B cell (primary cell): ENCODE results near the gene MTG2. TPM values are rescaled to one million over a fixed set of nuclear protein-coding genes. Genes with fewer than 3 reads are reported as not detected.

Experiments
- ATAC-seq: fragments of 200-7000 bp; cut with Tn5 transposase; one replicate; pipeline ENCODE4 v1.10.0; 2021; ENCODE audit warnings: low read depth, mild to moderate bottlenecking, moderate number of reproducible peaks, moderate library complexity
- CTCF ChIA-PET: fragments of 350-600 bp; sonication (Branson Sonifier 250); formaldehyde crosslinking; loops from one replicate; lab custom pipeline; 2021; ENCODE audit warnings: antibody characterized with exemption, inconsistent platforms; lab: Charles Lee
- POLR2A ChIA-PET: fragments of 350-600 bp; sonication (Branson Sonifier 250); formaldehyde crosslinking; loops from one replicate; lab custom pipeline; 2021; ENCODE audit warnings: antibody characterized with exemption; lab: Charles Lee
- DNase-seq: peaks from one replicate; pipeline ENCODE4 v3.0.0; 2013
- H2AFZ ChIP-seq: 2 replicates; pipeline ENCODE4 v1.6.1; 2012; ENCODE audit warnings: mild to moderate bottlenecking, low read depth, low read length; ENCODE audit not compliant: insufficient read depth, poor library complexity, severe bottlenecking
- H3K27ac ChIP-seq, 2 donors: 1 replicate in 1 of 2; 2 replicates in 1 of 2; pipeline ENCODE4 v1.5.1; 2012 to 2013; ENCODE audit warnings: low read length in 2 of 2, mild to moderate bottlenecking in 2 of 2, moderate library complexity in 1 of 2
- H3K27me3 ChIP-seq, 4 experiments: fragments of 200-600 bp in 1 of 4; sonication (generic) in 1 of 4; replicated peaks in 1 of 4; 1 replicate in 2 of 4; 2 replicates in 2 of 4; pipeline versions ENCODE4 v1.6.1 to v1.7.0; 2013 to 2016; ENCODE audit warnings: low read length in 3 of 4, mild to moderate bottlenecking in 2 of 4, mixed read lengths in 1 of 4, moderate library complexity in 1 of 4; ENCODE audit not compliant: insufficient read depth in 4 of 4, control insufficient read depth in 3 of 4; ENCODE audit errors: control extremely low read depth in 1 of 4
- H3K36me3 ChIP-seq, 2 experiments: replicated peaks in 1 of 2; 1 replicate in 1 of 2; 2 replicates in 1 of 2; pipeline versions ENCODE4 v1.6.1 to v1.7.1; 2013; ENCODE audit warnings: low read length in 1 of 2; ENCODE audit not compliant: insufficient read depth in 2 of 2, control insufficient read depth in 1 of 2; ENCODE audit errors: control extremely low read depth in 1 of 2, extremely low read depth in 1 of 2
- H3K4me1 ChIP-seq, 2 donors: fragments of 200-600 bp in 1 of 2; sonication (generic) in 1 of 2; 1 replicate in 1 of 2; 2 replicates in 1 of 2; pipeline versions ENCODE4 v1.5.1 to v1.6.1; 2013 to 2017; ENCODE audit warnings: low read length in 2 of 2; ENCODE audit not compliant: control insufficient read depth in 2 of 2, insufficient read depth in 2 of 2
- H3K4me2 ChIP-seq: replicated peaks from 2 replicates; pipeline ENCODE3; 2012; ENCODE audit warnings: mild to moderate bottlenecking, low read depth, low read length; ENCODE audit not compliant: poor library complexity, severe bottlenecking
- H3K4me3 ChIP-seq, 5 experiments: fragments of 200-600 bp in 1 of 5; sonication (generic) in 1 of 5; 1 replicate in 3 of 5; 2 replicates in 2 of 5; pipeline versions ENCODE4 v1.5.1 to v1.7.0; 2011 to 2016; ENCODE audit warnings: low read length in 4 of 5, mild to moderate bottlenecking in 4 of 5, low read depth in 2 of 5, control low read depth in 1 of 5, moderate library complexity in 1 of 5; ENCODE audit not compliant: insufficient read depth in 1 of 5; ENCODE audit errors: control extremely low read depth in 1 of 5, extremely low read depth in 1 of 5
- H3K79me2 ChIP-seq: fragments of 200-600 bp; sonication (generic); one replicate; pipeline ENCODE4 v1.6.0; 2016; ENCODE audit warnings: low read length; ENCODE audit not compliant: control insufficient read depth, insufficient read depth
- H3K9ac ChIP-seq: fragments of 200-600 bp; sonication (generic); 2 replicates; pipeline ENCODE4 v1.6.1; 2017; ENCODE audit warnings: mild to moderate bottlenecking, low read length, moderate library complexity
- H3K9me3 ChIP-seq, 3 donors: one replicate each; pipeline versions ENCODE4 v1.6.1 to v1.7.1; 2013; ENCODE audit warnings: low read length in 2 of 3; ENCODE audit not compliant: control insufficient read depth in 2 of 3, insufficient read depth in 1 of 3; ENCODE audit errors: control extremely low read depth in 1 of 3
- H4K20me1 ChIP-seq: 2 replicates; pipeline ENCODE4 v1.6.0; 2012; ENCODE audit warnings: mild to moderate bottlenecking, low read length; ENCODE audit not compliant: insufficient read depth, control insufficient read depth, poor library complexity, severe bottlenecking
- H3K27ac Mint-ChIP-seq: one replicate; pipeline ENCODE4 v1.8.0; 2021; ENCODE audit warnings: mixed read lengths
- H3K27me3 Mint-ChIP-seq: one replicate; pipeline ENCODE4 v1.8.0; 2021; ENCODE audit warnings: mixed read lengths
- H3K4me1 Mint-ChIP-seq: one replicate; pipeline ENCODE4 v1.8.0; 2021; ENCODE audit warnings: mixed read lengths
- H3K4me3 Mint-ChIP-seq: one replicate; pipeline ENCODE4 v1.8.0; 2021; ENCODE audit warnings: mixed read lengths
- H3K9me3 Mint-ChIP-seq: one replicate; pipeline ENCODE4 v1.8.0; 2022; ENCODE audit warnings: mixed read lengths; ENCODE audit not compliant: insufficient read depth
- EZH2 ChIP-seq: IDR thresholded peaks from 2 replicates; pipeline ENCODE4 v1.6.1; 2012; ENCODE audit warnings: borderline replicate concordance, low read depth, mild to moderate bottlenecking, moderate library complexity, low read length; ENCODE audit not compliant: insufficient read depth, poor library complexity, severe bottlenecking
- WGBS: methylation state at CpG from one replicate; pipeline ENCODE4 v1.1.5; 2013; ENCODE audit warnings: missing lambda C conversion rate; ENCODE audit not compliant: insufficient coverage; 5-methylcytosine and 5-hydroxymethylcytosine counted together
- intact Hi-C: fragments of 100-400 bp; cut with micrococcal nuclease; formaldehyde crosslinking; loops from one replicate; pipeline ENCODE4 v1.10.0; 2022
- polyA plus RNA-seq: library from polyadenylated mRNA; depleted of rRNA; stranded (reverse); fragments of >200 nt; gene quantifications from 2 replicates; pipeline ENCODE4 v1.2.3, GENCODE V29; 2012
- total RNA-seq, 2 donors: library from RNA; stranded (reverse); fragments of 120-200 nt in 1 of 2; gene quantifications; 1 replicate in 1 of 2; 2 replicates in 1 of 2; pipeline versions ENCODE4 v1.2.3 to v1.2.4, GENCODE V29; 2013 to 2022
- TF ChIP-seq, protein P1 (sequence below): fragments of 200-600 bp; IDR thresholded peaks from one replicate; pipeline ENCODE4 v1.8.0; 2022; ENCODE audit warnings: antibody characterized with exemption, mild to moderate bottlenecking

The MTG2 gene
- total and polyA plus RNA-seq, 2 donors (not counting 1 experiment from before 2014, with no cell fraction given): 29.6 to 48.4 TPM

- H3K4me1 ChIP-seq: peaks cover 0 to 4% of the 10 kb centered on the region in 2 donors
- H3K27ac ChIP-seq: no peak overlapping the region
- H3K9me3 Mint-ChIP-seq: no peaks in the 10 kb centered on the region
- no peaks in the 10 kb centered on the region for H3K27me3 Mint-ChIP-seq
- ATAC-seq: no peak
- peaks cover 11% of the 10 kb centered on the region for H3K4me1 Mint-ChIP-seq
- no peaks in the 10 kb centered on the region for H3K9me3 ChIP-seq
- intact Hi-C loops: no loop called here
- no peak for TF ChIP-seq EZH2
- TF ChIP-seq, protein P1, sequence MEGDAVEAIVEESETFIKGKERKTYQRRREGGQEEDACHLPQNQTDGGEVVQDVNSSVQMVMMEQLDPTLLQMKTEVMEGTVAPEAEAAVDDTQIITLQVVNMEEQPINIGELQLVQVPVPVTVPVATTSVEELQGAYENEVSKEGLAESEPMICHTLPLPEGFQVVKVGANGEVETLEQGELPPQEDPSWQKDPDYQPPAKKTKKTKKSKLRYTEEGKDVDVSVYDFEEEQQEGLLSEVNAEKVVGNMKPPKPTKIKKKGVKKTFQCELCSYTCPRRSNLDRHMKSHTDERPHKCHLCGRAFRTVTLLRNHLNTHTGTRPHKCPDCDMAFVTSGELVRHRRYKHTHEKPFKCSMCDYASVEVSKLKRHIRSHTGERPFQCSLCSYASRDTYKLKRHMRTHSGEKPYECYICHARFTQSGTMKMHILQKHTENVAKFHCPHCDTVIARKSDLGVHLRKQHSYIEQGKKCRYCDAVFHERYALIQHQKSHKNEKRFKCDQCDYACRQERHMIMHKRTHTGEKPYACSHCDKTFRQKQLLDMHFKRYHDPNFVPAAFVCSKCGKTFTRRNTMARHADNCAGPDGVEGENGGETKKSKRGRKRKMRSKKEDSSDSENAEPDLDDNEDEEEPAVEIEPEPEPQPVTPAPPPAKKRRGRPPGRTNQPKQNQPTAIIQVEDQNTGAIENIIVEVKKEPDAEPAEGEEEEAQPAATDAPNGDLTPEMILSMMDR: no peak
- H4K20me1 ChIP-seq: peaks cover 31% of the 10 kb centered on the region
- H3K4me3 Mint-ChIP-seq: no peak overlapping the region
- no peak for DNase-seq
- no peaks in the 10 kb centered on the region for H3K27me3 ChIP-seq
- H3K27ac Mint-ChIP-seq: no peak overlapping the region
- H3K4me2 ChIP-seq: no peak overlapping the region
- WGBS: 82% methylated on average over 8 of the region's 14 CpGs
- no peak overlapping the region for H2AFZ ChIP-seq
- no peak overlapping the region for H3K4me3 ChIP-seq
- peaks cover 0 to 19% of the 10 kb centered on the region in 2 experiments for H3K36me3 ChIP-seq
- POLR2A ChIA-PET: no interaction called here
- no peak overlapping the region for H3K9ac ChIP-seq
- CTCF ChIA-PET: no interaction called here
- H3K79me2 ChIP-seq: peaks cover 29% of the 10 kb centered on the region
These were observed 23.0 kb upstream of the MTG2 start for GRCh38 chr20:62159839-62160238.

GRCh38 chr20:62160253-62160652 is 22.6 kb upstream of the MTG2 start:
- peaks cover 0 to 4% of the 10 kb centered on the region in 2 donors for H3K4me1 ChIP-seq
- TF ChIP-seq EZH2: no peak
- TF ChIP-seq, protein P1: no peak
- H3K4me2 ChIP-seq: no peak overlapping the region
- H3K9me3 ChIP-seq: no peaks in the 10 kb centered on the region
- ChIA-PET POLR2A (no interaction called here), CTCF (no interaction called here)
- Mint-ChIP-seq H3K9me3 (no peaks in the 10 kb centered on the region), H3K27ac (no peak overlapping the region), H3K4me1 (peaks cover 11% of the 10 kb centered on the region), H3K27me3 (no peaks in the 10 kb centered on the region), H3K4me3 (no peak overlapping the region)
- no peak overlapping the region for H3K4me3 ChIP-seq
- 86% methylated on average over 5 of the region's 9 CpGs for WGBS
- H3K27me3 ChIP-seq: no peaks in the 10 kb centered on the region
- peaks cover 31% of the 10 kb centered on the region for H4K20me1 ChIP-seq
- H2AFZ ChIP-seq: no peak overlapping the region
- no peak overlapping the region for H3K9ac ChIP-seq
- DNase-seq (no peak), ATAC-seq (no peak)
- intact Hi-C loops: no loop called here
- peaks cover 25% of the 10 kb centered on the region for H3K79me2 ChIP-seq
- peaks cover 0 to 19% of the 10 kb centered on the region in 2 experiments for H3K36me3 ChIP-seq
- no peak overlapping the region for H3K27ac ChIP-seq
